ENCODE data around the gene ARID1B.

- TF ChIP-seq EZH2 (IDR thresholded peaks at IDR 0.05; ENCODE audit: borderline replicate concordance, low read depth, low read length, poor library complexity, severe bottlenecking) (no peak), CTCF (conservative IDR thresholded peaks at IDR 0.05; ENCODE audit: low read depth, low read length) (no peak)
Measured at GRCh38 chr6:157092736-157093135, 315.6 kb downstream of the ARID1B start.
